ENCODE measurements around the gene CD2AP. TPM values are rescaled to one million over a fixed set of nuclear protein-coding genes. Genes with fewer than 3 reads are reported as not detected.

CD2AP gene
- total RNA-seq, 2 donors from 2014 or later: 28.5 to 31.0 TPM

DNA sequence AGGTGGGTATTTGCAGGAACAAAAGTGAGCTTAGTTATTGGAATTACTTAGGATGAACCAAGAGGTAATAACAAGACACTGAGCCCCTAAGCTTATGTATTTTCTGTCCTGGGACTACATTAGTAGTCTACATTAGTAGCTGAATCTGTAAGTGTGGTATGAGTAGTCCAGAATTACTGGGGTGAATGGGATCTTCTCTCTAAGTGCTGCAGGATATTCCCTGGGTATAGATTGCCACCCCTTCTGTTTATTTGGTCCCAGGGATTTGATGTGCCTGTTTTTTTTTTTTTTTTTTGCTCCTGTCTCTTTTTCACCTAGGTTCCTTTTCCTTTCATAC lies 5.9 kb downstream of the CD2AP start:
- no peaks in the 10 kb centered on the region for H3K36me3 ChIP-seq (replicated peaks in 1 of 2; ENCODE audit: insufficient read depth in 1 of 2, low read depth in 2 of 2)
- H3K27me3 ChIP-seq: no peaks in the 10 kb centered on the region
- peak overlapping the region in 2 of 4 donors; percentile 6 to 21 for H3K27ac ChIP-seq
- ATAC-seq (no peak), DNase-seq (no peak)
- H3K4me1 ChIP-seq: peaks cover 51% of the 10 kb centered on the region
- no peaks in the 10 kb centered on the region for H3K9me3 ChIP-seq
- intact Hi-C loops (cut with DNase I): no loop called here
- TF ChIP-seq, protein P1, sequence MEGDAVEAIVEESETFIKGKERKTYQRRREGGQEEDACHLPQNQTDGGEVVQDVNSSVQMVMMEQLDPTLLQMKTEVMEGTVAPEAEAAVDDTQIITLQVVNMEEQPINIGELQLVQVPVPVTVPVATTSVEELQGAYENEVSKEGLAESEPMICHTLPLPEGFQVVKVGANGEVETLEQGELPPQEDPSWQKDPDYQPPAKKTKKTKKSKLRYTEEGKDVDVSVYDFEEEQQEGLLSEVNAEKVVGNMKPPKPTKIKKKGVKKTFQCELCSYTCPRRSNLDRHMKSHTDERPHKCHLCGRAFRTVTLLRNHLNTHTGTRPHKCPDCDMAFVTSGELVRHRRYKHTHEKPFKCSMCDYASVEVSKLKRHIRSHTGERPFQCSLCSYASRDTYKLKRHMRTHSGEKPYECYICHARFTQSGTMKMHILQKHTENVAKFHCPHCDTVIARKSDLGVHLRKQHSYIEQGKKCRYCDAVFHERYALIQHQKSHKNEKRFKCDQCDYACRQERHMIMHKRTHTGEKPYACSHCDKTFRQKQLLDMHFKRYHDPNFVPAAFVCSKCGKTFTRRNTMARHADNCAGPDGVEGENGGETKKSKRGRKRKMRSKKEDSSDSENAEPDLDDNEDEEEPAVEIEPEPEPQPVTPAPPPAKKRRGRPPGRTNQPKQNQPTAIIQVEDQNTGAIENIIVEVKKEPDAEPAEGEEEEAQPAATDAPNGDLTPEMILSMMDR (IDR thresholded peaks at IDR 0.05): no peak
- no peak overlapping the region for H3K4me3 ChIP-seq

DNA sequence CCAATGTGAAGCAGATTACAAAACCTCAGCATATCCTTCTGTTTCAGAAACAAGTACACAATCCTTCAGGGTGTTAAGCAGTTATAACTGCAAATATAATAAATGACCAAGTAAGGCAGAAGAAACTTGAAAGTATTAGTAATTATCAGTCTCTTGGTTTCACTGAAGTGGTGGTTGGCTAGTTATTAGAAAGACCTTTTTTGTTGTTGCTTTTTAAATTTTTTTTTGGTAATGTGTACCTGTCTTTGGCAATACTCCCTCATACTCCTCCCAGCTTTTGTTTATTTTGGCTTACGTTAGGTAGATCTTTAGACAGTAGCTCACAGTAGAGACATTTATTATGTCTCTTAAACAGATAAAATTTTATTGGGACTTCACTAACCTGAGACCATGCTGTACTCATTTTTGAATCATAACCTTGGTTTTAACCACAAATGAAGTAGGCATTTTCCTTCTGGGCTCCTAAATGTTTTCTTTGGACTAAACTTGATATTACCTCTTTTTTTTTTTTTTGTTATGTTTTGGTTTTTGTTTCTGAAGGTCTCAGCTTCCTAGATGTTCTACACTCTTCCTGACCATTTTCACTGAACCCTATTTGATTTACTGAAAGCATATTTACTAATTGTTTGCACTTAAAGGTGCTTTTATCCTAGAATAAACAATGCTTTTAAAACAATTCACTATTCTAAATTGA lies 6.4 kb downstream of the CD2AP start:
- 8 to 13% methylated on average over 1 of the region's 1 CpG for WGBS, 2 donors
- no peak for DNase-seq
- peaks cover 51% of the 10 kb centered on the region for H3K4me1 ChIP-seq
- intact Hi-C loops (cut with DNase I): no loop called here
- ATAC-seq: no peak
- no peaks in the 10 kb centered on the region for H3K36me3 ChIP-seq (replicated peaks in 1 of 2; ENCODE audit: insufficient read depth in 1 of 2, low read depth in 2 of 2)
- H3K4me3 ChIP-seq: no peak overlapping the region
- H3K27me3 ChIP-seq: no peaks in the 10 kb centered on the region
- H3K9me3 ChIP-seq: no peaks in the 10 kb centered on the region
- no peak for TF ChIP-seq POLR2A (IDR thresholded peaks at IDR 0.05)
- TF ChIP-seq, protein P1 (IDR thresholded peaks at IDR 0.05): no peak
- H3K27ac ChIP-seq: peak overlapping the region in 2 of 4 donors; percentile 21 to 33

DNA sequence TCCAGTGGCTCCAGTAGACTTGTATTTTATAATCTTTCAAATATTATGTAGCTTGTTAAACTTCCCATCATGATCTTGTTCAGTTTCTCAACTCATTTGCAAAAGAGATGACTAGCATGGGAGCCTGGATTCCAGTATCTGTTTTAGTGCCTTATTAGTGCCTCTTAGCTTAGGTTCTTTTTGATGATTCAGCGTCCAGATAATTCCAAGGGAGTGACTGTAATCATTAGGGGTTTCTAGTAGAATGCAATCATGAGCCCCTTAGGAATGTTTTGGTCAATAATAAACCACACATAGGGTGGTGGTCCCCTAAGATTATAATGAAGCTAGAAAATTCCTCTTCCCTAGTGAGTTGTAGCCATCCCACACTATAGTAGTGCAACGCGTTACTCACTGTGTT lies 7.0 kb downstream of the CD2AP start:
- Histone ChIP-seq H3K27ac (peak overlapping the region in 1 of 4 donors; percentile 33), H3K4me3 (no peak overlapping the region), H3K9me3 (no peaks in the 10 kb centered on the region), H3K4me1 (peaks cover 51% of the 10 kb centered on the region), H3K27me3 (no peaks in the 10 kb centered on the region), H3K36me3 (replicated peaks in 1 of 2; ENCODE audit: insufficient read depth in 1 of 2, low read depth in 2 of 2) (no peaks in the 10 kb centered on the region)
- no peak for ATAC-seq
- no peak for TF ChIP-seq POLR2A (IDR thresholded peaks at IDR 0.05)
- TF ChIP-seq, protein P1 (IDR thresholded peaks at IDR 0.05): no peak
- WGBS, 2 donors: 82% methylated on average over 3 of the region's 3 CpGs
- intact Hi-C loops (cut with DNase I): no loop called here
- no peak for DNase-seq

DNA sequence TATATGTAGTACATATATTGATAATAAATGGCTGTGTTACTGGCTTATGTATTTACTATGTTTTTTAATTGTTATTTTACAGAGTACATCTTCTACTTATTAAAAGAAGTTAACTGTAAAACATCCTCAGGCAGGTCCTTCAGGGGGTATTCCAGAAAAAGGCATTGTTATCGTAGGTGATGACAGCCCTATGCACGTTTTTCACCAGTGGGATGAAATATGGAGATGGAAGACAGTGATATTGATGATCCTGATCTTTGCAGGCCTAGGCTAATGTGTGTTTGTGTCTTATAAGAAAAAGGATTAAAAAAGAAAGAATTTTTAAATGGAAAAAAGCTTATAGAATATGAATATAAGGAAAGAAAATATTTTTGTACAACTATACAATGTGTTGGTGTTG lies 7.5 kb downstream of the CD2AP start:
- WGBS, 2 donors: 74% methylated on average over 2 of the region's 2 CpGs
- intact Hi-C loops (cut with DNase I): no loop called here

More for the DNA sequence above, 7.5 kb downstream of the CD2AP start:
- TF ChIP-seq POLR2A (IDR thresholded peaks at IDR 0.05): no peak
- TF ChIP-seq, protein P1 (IDR thresholded peaks at IDR 0.05): no peak
- H3K4me1 ChIP-seq: peaks cover 54% of the 10 kb centered on the region
- DNase-seq: no peak
- H3K27me3 ChIP-seq: no peaks in the 10 kb centered on the region
- no peak for ATAC-seq
- no peak overlapping the region for H3K4me3 ChIP-seq
- no peak overlapping the region for H3K27ac ChIP-seq
- no peaks in the 10 kb centered on the region for H3K9me3 ChIP-seq
- no peaks in the 10 kb centered on the region for H3K36me3 ChIP-seq (replicated peaks in 1 of 2; ENCODE audit: insufficient read depth in 1 of 2, low read depth in 2 of 2)

Measured in body of pancreas (tissue), 4 donors.